ENCODE results near the gene SYNE4. TPM values are rescaled to one million over a fixed set of nuclear protein-coding genes. Genes with fewer than 3 reads are reported as not detected.

The SYNE4 gene
- total and polyA plus RNA-seq, 2 donors (not counting 1 experiment from before 2014, with no cell fraction given) = 0.12 to 0.17 TPM

GRCh38 chr19:36030264-36031148, 21.9 kb upstream of the SYNE4 start:
- peak in 1 of 2 donors; percentile 11 for DNase-seq (ENCODE audit: low read depth in 2 of 2)
- Histone ChIP-seq H3K9ac (ENCODE audit: insufficient read depth, low read length) (no peak overlapping the region), H2AFZ (ENCODE audit: low read length) (no peak overlapping the region)

GRCh38 chr19:36028313-36029041, 19.9 kb upstream of the SYNE4 start:
- Histone ChIP-seq H3K9me3 (ENCODE audit: control insufficient read depth, insufficient read depth, low read depth, low read length) (no peaks in the 10 kb centered on the region), H2AFZ (ENCODE audit: low read length) (no peak overlapping the region), H3K4me1 (ENCODE audit: control insufficient read depth, extremely low read depth, insufficient read depth, low read length) (no peaks in the 10 kb centered on the region), H3K4me2 (ENCODE audit: extremely low read depth, insufficient read depth, low read length) (no peak overlapping the region), H3K4me3 (replicated peaks in 1 of 4; ENCODE audit: control extremely low read depth in 1 of 4, insufficient read depth in 1 of 4, low read depth in 3 of 4, low read length in 4 of 4) (no peak overlapping the region), H3K36me3 (ENCODE audit: control insufficient read depth, insufficient read depth, low read length) (peaks cover 21% of the 10 kb centered on the region), H3K9ac (ENCODE audit: insufficient read depth, low read length) (no peak overlapping the region), H4K20me1 (ENCODE audit: control insufficient read depth, extremely low read depth, insufficient read depth, low read length) (no peaks in the 10 kb centered on the region), H3K79me2 (ENCODE audit: control insufficient read depth, insufficient read depth, low read length) (no peaks in the 10 kb centered on the region), H3K27ac (ENCODE audit: insufficient read depth, low read length) (no peak overlapping the region), H3K27me3 (ENCODE audit: control insufficient read depth, insufficient read depth, low read length) (no peaks in the 10 kb centered on the region)
- TF ChIP-seq EZH2 (IDR thresholded peaks at IDR 0.05; ENCODE audit: low read length, missing control alignments) = no peak
- DNase-seq (ENCODE audit: low read depth in 2 of 2) = no peak

More at GRCh38 chr19:36030264-36031148, 21.9 kb upstream of the SYNE4 start:
- H3K4me2 ChIP-seq (ENCODE audit: extremely low read depth, insufficient read depth, low read length) = no peak overlapping the region
- no peak overlapping the region for H3K27ac ChIP-seq (ENCODE audit: insufficient read depth, low read length)
- no peaks in the 10 kb centered on the region for H3K27me3 ChIP-seq (ENCODE audit: control insufficient read depth, insufficient read depth, low read length)
- TF ChIP-seq CTCF (conservative IDR thresholded peaks at IDR 0.05 in 1 of 2, IDR thresholded peaks at IDR 0.05 in 1 of 2; ENCODE audit: low read depth in 1 of 2, low read length in 2 of 2) (no peak), EZH2 (IDR thresholded peaks at IDR 0.05; ENCODE audit: low read length, missing control alignments) (no peak)
- H4K20me1 ChIP-seq (ENCODE audit: control insufficient read depth, extremely low read depth, insufficient read depth, low read length) = no peaks in the 10 kb centered on the region
- no peaks in the 10 kb centered on the region for H3K79me2 ChIP-seq (ENCODE audit: control insufficient read depth, insufficient read depth, low read length)
- peaks cover 12% of the 10 kb centered on the region for H3K36me3 ChIP-seq (ENCODE audit: control insufficient read depth, insufficient read depth, low read length)
- H3K9me3 ChIP-seq (ENCODE audit: control insufficient read depth, insufficient read depth, low read depth, low read length) = no peaks in the 10 kb centered on the region
- no peak overlapping the region for H3K4me3 ChIP-seq (replicated peaks in 1 of 4; ENCODE audit: control extremely low read depth in 1 of 4, insufficient read depth in 1 of 4, low read depth in 3 of 4, low read length in 4 of 4)
- H3K4me1 ChIP-seq (ENCODE audit: control insufficient read depth, extremely low read depth, insufficient read depth, low read length) = no peaks in the 10 kb centered on the region

GRCh38 chr19:36027696-36028095, 19.1 kb upstream of the SYNE4 start:
- DNase-seq (ENCODE audit: low read depth in 2 of 2) = no peak
- no peak overlapping the region for H3K27ac ChIP-seq (ENCODE audit: insufficient read depth, low read length)
- no peak overlapping the region for H3K4me2 ChIP-seq (ENCODE audit: extremely low read depth, insufficient read depth, low read length)
- H3K79me2 ChIP-seq (ENCODE audit: control insufficient read depth, insufficient read depth, low read length) = no peaks in the 10 kb centered on the region
- H3K4me1 ChIP-seq (ENCODE audit: control insufficient read depth, extremely low read depth, insufficient read depth, low read length) = no peaks in the 10 kb centered on the region
- no peak overlapping the region for H3K9ac ChIP-seq (ENCODE audit: insufficient read depth, low read length)
- no peaks in the 10 kb centered on the region for H3K27me3 ChIP-seq (ENCODE audit: control insufficient read depth, insufficient read depth, low read length)
- no peak overlapping the region for H3K4me3 ChIP-seq (replicated peaks in 1 of 4; ENCODE audit: control extremely low read depth in 1 of 4, insufficient read depth in 1 of 4, low read depth in 3 of 4, low read length in 4 of 4)
- H4K20me1 ChIP-seq (ENCODE audit: control insufficient read depth, extremely low read depth, insufficient read depth, low read length) = no peaks in the 10 kb centered on the region
- peaks cover 21% of the 10 kb centered on the region for H3K36me3 ChIP-seq (ENCODE audit: control insufficient read depth, insufficient read depth, low read length)
- H2AFZ ChIP-seq (ENCODE audit: low read length) = no peak overlapping the region
- H3K9me3 ChIP-seq (ENCODE audit: control insufficient read depth, insufficient read depth, low read depth, low read length) = no peaks in the 10 kb centered on the region
- TF ChIP-seq EZH2 (IDR thresholded peaks at IDR 0.05; ENCODE audit: low read length, missing control alignments) (no peak), CTCF (conservative IDR thresholded peaks at IDR 0.05 in 1 of 2, IDR thresholded peaks at IDR 0.05 in 1 of 2; ENCODE audit: low read depth in 1 of 2, low read length in 2 of 2) (no peak)

Data from fibroblast of lung (primary cell).